AML-193 (cell line): ENCODE data around the gene ZNF618.

Experiments
- DNase-seq, 2 experiments: peaks; one replicate each; lab custom pipeline; 2025; lab: John Stamatoyannopoulos, UW

The ZNF618 gene

GRCh38 chr9:113876151-113876992, at the start of gene ZNF618:
Gene ZNF618, plus strand, starts transcription at chr9:113876309. Its CDS starts 72 bp downstream, at chr9:113876381.
- DNase-seq, result peak in 1 of 2 experiments; percentile 13

- DNase-seq, result no peak
Measured at GRCh38 chr9:113828221-113828620, 47.9 kb upstream of the ZNF618 start.

- DNase-seq, result no peak
Measured at GRCh38 chr9:113837334-113837733, 38.8 kb upstream of the ZNF618 start.

- no peak for DNase-seq
Measured at GRCh38 chr9:113842086-113842485, 34.0 kb upstream of the ZNF618 start.

GRCh38 chr9:113844466-113844865, 31.6 kb upstream of the ZNF618 start:
- no peak for DNase-seq

- no peak for DNase-seq
Measured at GRCh38 chr9:113851359-113851758, 24.8 kb upstream of the ZNF618 start.

GRCh38 chr9:113851873-113852272, 24.2 kb upstream of the ZNF618 start:
- no peak for DNase-seq

- DNase-seq, result peak; percentile 3 to 14
Measured at GRCh38 chr9:113853333-113853732, 22.8 kb upstream of the ZNF618 start.

- DNase-seq, result no peak
Measured at GRCh38 chr9:113854310-113854709, 21.8 kb upstream of the ZNF618 start.

- no peak for DNase-seq
Measured at GRCh38 chr9:113857875-113858274, 18.2 kb upstream of the ZNF618 start.

- no peak for DNase-seq
Measured at GRCh38 chr9:113858282-113858681, 17.8 kb upstream of the ZNF618 start.

- no peak for DNase-seq
Measured at GRCh38 chr9:113863345-113863744, 12.8 kb upstream of the ZNF618 start.

- DNase-seq, result no peak
Measured at GRCh38 chr9:113868501-113868900, 7.6 kb upstream of the ZNF618 start.

- no peak for DNase-seq
Measured at GRCh38 chr9:113872485-113873143, 3.5 kb upstream of the ZNF618 start.

GRCh38 chr9:113873446-113873845, 2.7 kb upstream of the ZNF618 start:
- no peak for DNase-seq

- no peak for DNase-seq
Measured at GRCh38 chr9:113873926-113874325, 2.2 kb upstream of the ZNF618 start.

- DNase-seq, result no peak
Measured at GRCh38 chr9:113875459-113876150, 504 bp upstream of the ZNF618 start.

- DNase-seq, result no peak
Measured at GRCh38 chr9:113876993-113877368, 872 bp downstream of the ZNF618 start.

- DNase-seq, result no peak
Measured at GRCh38 chr9:113879318-113879717, 3.2 kb downstream of the ZNF618 start.

- DNase-seq, result no peak
Measured at GRCh38 chr9:113879911-113880310, 3.8 kb downstream of the ZNF618 start.

GRCh38 chr9:113882181-113882580, 6.1 kb downstream of the ZNF618 start:
- DNase-seq, result no peak

- DNase-seq, result no peak
Measured at GRCh38 chr9:113882636-113883164, 6.6 kb downstream of the ZNF618 start.
